Activated naive CD8-positive, alpha-beta T cell treated with anti-CD3 and anti-CD28 coated beads, Interleukin-2, amount 50 U/mL, for 24 hours (primary cell): ENCODE data around the gene CLDN2.

Source experiments
- ATAC-seq: fragments of 150-1000 bp; cut with Tn5 transposase; one replicate; pipeline ENCODE4 v1.10.0; 2021
- DNase-seq: peaks from one replicate; pipeline ENCODE4 v3.0.0; 2021
- H3K27ac Mint-ChIP-seq: one replicate; pipeline ENCODE4 v1.8.0; 2021; ENCODE audit warnings: mild to moderate bottlenecking, mixed read lengths
- H3K27me3 Mint-ChIP-seq: one replicate; pipeline ENCODE4 v1.8.0; 2021; ENCODE audit warnings: mixed read lengths
- H3K36me3 Mint-ChIP-seq: one replicate; pipeline ENCODE4 v1.8.0; 2021; ENCODE audit warnings: low read depth, mixed read lengths
- H3K4me1 Mint-ChIP-seq: one replicate; pipeline ENCODE4 v1.8.0; 2021; ENCODE audit warnings: mixed read lengths
- H3K4me3 Mint-ChIP-seq: one replicate; pipeline ENCODE4 v1.8.0; 2021; ENCODE audit warnings: mild to moderate bottlenecking, moderate library complexity, mixed read lengths
- H3K9me3 Mint-ChIP-seq: one replicate; pipeline ENCODE4 v1.8.0; 2021; ENCODE audit warnings: mixed read lengths

CLDN2 gene

DNA sequence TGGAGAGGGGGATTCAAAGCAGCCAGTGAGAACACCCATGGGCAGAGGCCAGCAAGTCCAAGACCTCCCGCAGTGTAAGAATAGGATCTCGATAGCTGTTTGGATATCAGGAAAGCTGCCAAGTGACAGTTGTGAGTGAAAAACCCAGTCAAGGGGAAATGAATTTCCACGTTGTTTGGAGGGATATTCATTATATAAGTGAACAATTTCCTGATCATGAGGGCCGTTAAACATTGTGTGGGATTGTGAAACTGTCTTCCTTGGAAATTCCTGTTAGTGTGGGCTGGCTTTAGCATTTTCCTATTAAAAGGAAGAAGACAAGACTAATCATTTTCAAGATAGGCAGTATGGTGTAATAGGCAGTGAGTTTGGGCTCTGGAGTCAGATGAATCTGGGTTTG lies 15.0 kb downstream of the CLDN2 start:
- Mint-ChIP-seq H3K27ac (no peak overlapping the region), H3K4me1 (no peaks in the 10 kb centered on the region), H3K4me3 (no peak overlapping the region), H3K36me3 (no peaks in the 10 kb centered on the region), H3K9me3 (no peaks in the 10 kb centered on the region), H3K27me3 (no peaks in the 10 kb centered on the region)
- ATAC-seq (no peak), DNase-seq (no peak)

DNA sequence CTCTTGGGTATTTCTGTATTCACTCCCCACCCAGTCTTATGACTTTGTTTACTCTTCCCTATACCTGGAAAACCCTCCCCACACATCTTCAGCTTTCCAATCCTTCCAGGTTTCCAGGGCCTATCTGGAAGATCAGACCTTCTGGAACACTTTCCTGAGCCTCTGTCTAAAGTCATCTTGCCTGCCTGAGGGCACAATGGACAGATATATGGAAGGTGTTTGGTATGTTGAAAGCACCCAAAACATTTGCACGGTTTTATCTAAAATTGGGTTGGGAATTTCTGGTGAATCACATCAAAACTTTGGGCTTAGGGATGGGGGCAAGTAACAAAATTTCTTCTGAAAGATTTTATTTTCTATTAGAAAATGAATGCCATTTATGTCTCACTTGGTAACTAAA lies 16.0 kb downstream of the CLDN2 start:
- no peaks in the 10 kb centered on the region for H3K4me1 Mint-ChIP-seq
- H3K27me3 Mint-ChIP-seq = no peaks in the 10 kb centered on the region
- ATAC-seq = no peak
- H3K4me3 Mint-ChIP-seq = no peak overlapping the region
- H3K9me3 Mint-ChIP-seq = no peaks in the 10 kb centered on the region
- H3K36me3 Mint-ChIP-seq = no peaks in the 10 kb centered on the region
- H3K27ac Mint-ChIP-seq = no peak overlapping the region
- DNase-seq = no peak

DNA sequence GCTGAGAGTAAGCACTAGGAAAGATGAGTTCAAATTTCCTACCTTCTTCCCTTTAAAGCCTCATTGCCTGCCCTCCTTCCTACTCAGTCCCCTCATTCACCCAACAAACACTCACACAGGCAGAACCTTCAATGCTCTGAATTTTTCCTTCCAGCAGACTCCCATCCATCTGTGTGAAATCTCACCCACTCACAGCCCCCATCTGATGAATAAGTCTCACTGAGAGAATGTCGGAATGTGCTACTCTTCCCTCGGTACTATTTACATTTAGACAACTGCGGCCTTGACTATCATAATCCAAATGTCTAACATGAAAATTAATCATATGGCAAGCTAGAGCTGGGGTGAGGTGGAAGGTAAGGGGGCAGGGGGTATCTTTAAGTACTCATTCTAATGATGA lies 19.4 kb downstream of the CLDN2 start:
- Mint-ChIP-seq H3K27me3 (no peaks in the 10 kb centered on the region), H3K36me3 (peaks cover 4% of the 10 kb centered on the region), H3K4me1 (no peaks in the 10 kb centered on the region), H3K4me3 (no peak overlapping the region), H3K27ac (no peak overlapping the region), H3K9me3 (no peaks in the 10 kb centered on the region)
- DNase-seq = no peak
- no peak for ATAC-seq

DNA sequence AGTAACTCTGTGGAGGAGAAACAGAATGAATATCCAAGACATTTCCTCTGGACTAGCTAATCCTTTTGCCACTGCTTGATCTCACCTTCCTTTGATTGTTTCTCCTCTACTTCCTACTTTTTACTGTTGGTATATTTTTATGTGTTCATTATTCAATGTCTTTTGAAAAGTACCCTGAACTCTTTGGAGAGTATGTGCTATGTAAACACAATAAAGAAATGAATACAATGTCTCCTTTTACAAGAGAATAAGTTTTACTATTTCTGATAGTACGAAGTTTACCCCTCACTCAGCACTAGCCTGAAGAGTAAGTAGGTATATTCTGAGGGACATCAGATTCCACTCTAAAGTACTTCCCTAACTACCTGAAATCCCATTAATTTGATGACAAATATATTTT lies 19.9 kb downstream of the CLDN2 start:
- no peak for DNase-seq
- no peak overlapping the region for H3K4me3 Mint-ChIP-seq
- H3K27me3 Mint-ChIP-seq = no peaks in the 10 kb centered on the region
- H3K36me3 Mint-ChIP-seq = peaks cover 4% of the 10 kb centered on the region
- no peak overlapping the region for H3K27ac Mint-ChIP-seq
- no peaks in the 10 kb centered on the region for H3K4me1 Mint-ChIP-seq
- no peak for ATAC-seq
- H3K9me3 Mint-ChIP-seq = no peaks in the 10 kb centered on the region

DNA sequence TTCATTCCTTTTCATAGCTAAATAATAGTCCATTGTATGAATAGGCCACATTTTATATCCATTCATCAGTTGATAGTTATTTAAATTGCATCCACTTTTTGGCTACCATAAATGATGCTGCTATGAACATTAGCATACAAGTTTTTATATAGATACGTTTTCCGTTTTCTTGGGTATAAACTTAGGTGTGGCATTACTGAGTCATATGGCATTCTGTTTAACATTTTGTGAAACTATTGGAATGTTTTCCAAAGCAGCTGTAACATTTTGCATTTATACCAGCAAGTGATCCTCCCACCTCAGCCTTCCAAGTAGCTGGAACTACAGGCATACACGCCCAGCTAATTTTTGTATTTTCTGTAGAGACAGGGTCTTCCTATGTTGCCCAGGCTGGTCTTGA lies 26.3 kb downstream of the CLDN2 start:
- no peak overlapping the region for H3K27ac Mint-ChIP-seq
- peaks cover 9% of the 10 kb centered on the region for H3K36me3 Mint-ChIP-seq
- H3K9me3 Mint-ChIP-seq = no peaks in the 10 kb centered on the region
- no peaks in the 10 kb centered on the region for H3K27me3 Mint-ChIP-seq
- H3K4me1 Mint-ChIP-seq = no peaks in the 10 kb centered on the region
- ATAC-seq (no peak), DNase-seq (no peak)
- H3K4me3 Mint-ChIP-seq = no peak overlapping the region

DNA sequence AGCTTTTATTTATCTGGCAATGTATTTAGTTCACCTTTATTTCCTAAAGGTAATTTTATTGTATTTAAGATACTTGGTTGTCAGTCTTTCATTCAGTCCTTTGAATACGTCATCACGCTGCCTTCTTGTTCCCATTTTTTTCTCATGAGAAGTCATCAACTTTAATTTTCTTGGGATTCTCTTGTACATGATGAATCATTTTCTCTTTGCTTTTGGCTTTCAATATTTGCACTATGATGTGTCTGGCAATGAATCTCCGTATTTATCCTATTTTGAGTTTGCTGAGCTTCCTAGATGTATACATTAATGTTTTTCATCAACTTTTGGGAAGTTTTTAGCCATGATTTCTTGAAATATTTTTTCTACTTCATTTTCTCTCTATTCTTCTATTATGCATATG lies 28.4 kb downstream of the CLDN2 start:
- ATAC-seq = no peak
- Mint-ChIP-seq H3K4me3 (no peak overlapping the region), H3K9me3 (no peaks in the 10 kb centered on the region), H3K36me3 (peaks cover 5% of the 10 kb centered on the region), H3K4me1 (no peaks in the 10 kb centered on the region), H3K27ac (no peak overlapping the region), H3K27me3 (no peaks in the 10 kb centered on the region)
- no peak for DNase-seq

DNA sequence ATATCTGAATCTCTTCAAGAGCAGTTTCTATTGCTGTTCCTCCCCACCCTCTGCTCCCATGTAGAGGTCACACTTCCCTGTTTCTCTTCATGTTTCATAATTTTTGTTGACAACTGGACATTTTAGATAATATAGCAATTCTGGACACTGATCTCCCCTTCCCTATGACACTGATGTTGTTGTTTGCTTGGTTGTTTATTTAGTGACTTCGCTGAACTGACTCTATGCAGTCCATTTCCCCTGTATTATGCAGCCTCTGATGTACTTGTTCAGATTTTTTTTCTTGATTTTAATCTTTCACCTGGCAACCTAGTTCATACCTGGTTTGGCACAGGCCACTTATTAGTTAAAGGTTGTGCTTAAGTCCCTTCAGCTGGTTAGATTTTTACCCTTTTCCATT lies 29.2 kb downstream of the CLDN2 start:
- ATAC-seq (no peak), DNase-seq (no peak)
- Mint-ChIP-seq H3K9me3 (no peaks in the 10 kb centered on the region), H3K4me3 (no peak overlapping the region), H3K36me3 (peaks cover 5% of the 10 kb centered on the region), H3K27me3 (no peaks in the 10 kb centered on the region), H3K4me1 (no peaks in the 10 kb centered on the region), H3K27ac (no peak overlapping the region)

DNA sequence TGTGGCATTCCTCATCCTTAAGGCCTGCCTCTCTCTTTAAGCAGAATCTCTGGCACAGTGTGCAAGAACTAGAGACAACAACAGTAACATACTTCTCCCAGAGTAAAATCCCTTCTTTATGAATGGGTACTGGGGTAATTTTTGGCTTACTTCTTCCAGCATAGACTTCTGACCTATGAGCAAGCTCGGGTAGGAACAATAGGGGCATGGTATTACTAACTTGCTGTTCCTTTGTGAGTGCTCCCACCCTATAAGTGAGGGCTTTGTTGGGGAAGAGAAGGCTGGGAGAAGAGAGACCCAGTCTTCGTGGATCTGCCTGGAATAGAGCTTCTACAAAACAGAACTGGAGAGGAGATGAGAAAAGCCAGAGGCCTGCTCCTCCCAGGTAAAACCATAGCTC lies 30.2 kb downstream of the CLDN2 start:
- no peak for ATAC-seq
- H3K27me3 Mint-ChIP-seq = no peaks in the 10 kb centered on the region
- H3K4me1 Mint-ChIP-seq = no peaks in the 10 kb centered on the region

DNA sequence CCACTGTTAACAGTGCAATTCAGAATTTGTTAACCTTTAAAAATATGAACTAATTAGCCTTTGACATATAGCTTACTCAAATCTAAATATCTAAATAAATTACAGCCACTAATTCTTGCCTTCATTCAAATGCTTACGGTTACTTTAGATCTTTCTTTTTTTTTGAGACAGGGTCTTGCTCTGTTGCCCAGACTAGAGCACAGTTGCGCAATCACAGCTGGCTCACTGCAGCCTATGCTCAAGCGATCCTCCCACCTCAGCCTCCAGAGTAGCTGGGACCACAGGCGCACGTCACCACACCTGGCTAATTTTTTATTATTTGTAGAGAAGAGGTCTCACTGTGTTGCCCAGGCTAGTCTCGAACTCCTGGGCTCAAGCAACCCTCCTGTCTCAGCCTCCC lies 31.0 kb downstream of the CLDN2 start:
- DNase-seq (no peak), ATAC-seq (no peak)
- H3K4me3 Mint-ChIP-seq = no peak overlapping the region
- H3K27me3 Mint-ChIP-seq = no peaks in the 10 kb centered on the region
- H3K4me1 Mint-ChIP-seq = no peaks in the 10 kb centered on the region
- H3K36me3 Mint-ChIP-seq = peaks cover 7% of the 10 kb centered on the region
- H3K9me3 Mint-ChIP-seq = no peaks in the 10 kb centered on the region
- H3K27ac Mint-ChIP-seq = no peak overlapping the region

More for the DNA sequence above, 30.2 kb downstream of the CLDN2 start:
- H3K9me3 Mint-ChIP-seq = no peaks in the 10 kb centered on the region
- peaks cover 7% of the 10 kb centered on the region for H3K36me3 Mint-ChIP-seq
- no peak overlapping the region for H3K27ac Mint-ChIP-seq
- no peak for DNase-seq
- no peak overlapping the region for H3K4me3 Mint-ChIP-seq

DNA sequence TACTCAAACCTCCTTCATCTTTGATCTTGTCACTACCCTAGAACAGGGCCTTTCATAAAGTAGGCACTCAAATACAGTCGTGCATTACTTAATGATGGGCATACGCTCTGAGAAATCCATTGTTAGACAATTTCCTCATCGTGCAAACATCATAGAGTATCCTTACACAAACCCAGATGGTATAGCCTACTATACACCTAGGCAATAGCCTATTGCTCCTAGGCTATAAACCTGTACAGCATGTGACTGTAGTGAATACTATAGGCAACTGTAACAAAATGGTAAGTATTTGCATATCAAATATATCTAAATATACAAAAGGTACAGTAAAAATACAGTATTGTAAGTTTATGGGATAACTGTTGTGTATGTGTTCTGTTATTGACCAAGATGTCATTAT lies 31.9 kb downstream of the CLDN2 start:
- Mint-ChIP-seq H3K4me3 (no peak overlapping the region), H3K27me3 (no peaks in the 10 kb centered on the region), H3K27ac (no peak overlapping the region), H3K4me1 (no peaks in the 10 kb centered on the region), H3K36me3 (peaks cover 8% of the 10 kb centered on the region), H3K9me3 (no peaks in the 10 kb centered on the region)
- DNase-seq = no peak
- ATAC-seq = no peak

DNA sequence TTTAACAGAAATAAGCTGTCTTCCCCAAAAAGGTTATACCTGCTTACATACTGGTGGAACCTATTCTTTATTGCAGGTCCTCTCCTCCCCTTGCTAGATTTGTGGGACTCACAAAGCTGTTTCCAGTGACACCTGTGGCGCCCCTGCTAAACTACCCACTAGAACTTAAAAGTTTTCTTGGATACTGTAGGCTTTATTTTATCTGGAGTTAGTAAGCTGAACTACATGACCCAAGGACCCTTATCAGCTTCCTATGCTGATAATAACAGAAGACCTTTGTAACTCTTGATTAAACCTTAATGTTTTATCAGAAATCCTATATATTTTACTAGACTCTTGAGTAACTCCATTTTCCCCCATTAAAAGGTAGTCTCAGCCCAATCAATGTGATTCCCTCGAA lies 32.3 kb downstream of the CLDN2 start:
- Mint-ChIP-seq H3K9me3 (no peaks in the 10 kb centered on the region), H3K27me3 (no peaks in the 10 kb centered on the region), H3K36me3 (peaks cover 5% of the 10 kb centered on the region), H3K4me3 (no peak overlapping the region), H3K27ac (no peak overlapping the region), H3K4me1 (no peaks in the 10 kb centered on the region)
- no peak for ATAC-seq
- DNase-seq = no peak

DNA sequence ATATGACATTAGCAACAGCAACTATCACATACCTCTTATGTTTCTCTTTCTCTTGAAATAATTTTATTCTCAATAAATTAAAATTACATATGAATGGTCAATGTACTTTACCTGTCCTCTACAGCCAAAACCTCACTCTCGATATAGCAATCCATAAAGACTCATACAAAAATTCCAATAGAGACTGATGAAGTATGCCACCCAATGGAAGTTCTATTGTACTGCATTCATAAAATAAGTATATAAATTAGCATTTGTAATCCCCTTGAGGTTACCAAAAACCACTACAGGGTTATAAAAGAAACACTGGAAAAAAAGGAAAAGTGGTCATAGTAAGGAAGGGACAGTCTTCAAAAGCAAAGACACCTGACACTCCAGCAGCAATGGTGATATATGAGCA lies 32.8 kb downstream of the CLDN2 start:
- ATAC-seq = no peak
- no peaks in the 10 kb centered on the region for H3K9me3 Mint-ChIP-seq
- H3K27ac Mint-ChIP-seq = no peak overlapping the region
- no peak for DNase-seq
- H3K4me1 Mint-ChIP-seq = no peaks in the 10 kb centered on the region
- H3K27me3 Mint-ChIP-seq = no peaks in the 10 kb centered on the region
- no peak overlapping the region for H3K4me3 Mint-ChIP-seq
- H3K36me3 Mint-ChIP-seq = peaks cover 9% of the 10 kb centered on the region

DNA sequence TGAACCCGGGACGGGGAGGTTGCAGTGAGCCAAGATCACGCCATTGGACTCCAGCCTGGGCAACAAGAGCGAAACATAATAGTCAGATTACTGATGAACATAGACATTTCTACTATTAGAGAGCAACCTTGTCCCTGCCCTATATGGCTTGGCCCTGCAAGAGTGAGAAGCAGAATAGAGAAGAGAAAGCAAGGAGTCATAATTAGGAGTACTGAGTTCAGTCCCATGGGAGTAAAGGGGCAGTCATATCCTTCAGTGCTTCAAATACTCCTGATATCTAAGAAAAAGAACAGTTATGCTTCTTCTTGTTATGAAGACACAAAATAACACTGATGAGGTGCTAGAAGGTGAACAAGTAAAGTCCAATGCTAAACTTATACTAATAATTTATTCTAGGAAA lies 33.8 kb downstream of the CLDN2 start:
- H3K9me3 Mint-ChIP-seq = no peaks in the 10 kb centered on the region
- H3K4me3 Mint-ChIP-seq = no peak overlapping the region
- no peak overlapping the region for H3K27ac Mint-ChIP-seq
- DNase-seq (no peak), ATAC-seq (no peak)
- H3K36me3 Mint-ChIP-seq = peaks cover 9% of the 10 kb centered on the region
- H3K4me1 Mint-ChIP-seq = no peaks in the 10 kb centered on the region
- H3K27me3 Mint-ChIP-seq = no peaks in the 10 kb centered on the region

DNA sequence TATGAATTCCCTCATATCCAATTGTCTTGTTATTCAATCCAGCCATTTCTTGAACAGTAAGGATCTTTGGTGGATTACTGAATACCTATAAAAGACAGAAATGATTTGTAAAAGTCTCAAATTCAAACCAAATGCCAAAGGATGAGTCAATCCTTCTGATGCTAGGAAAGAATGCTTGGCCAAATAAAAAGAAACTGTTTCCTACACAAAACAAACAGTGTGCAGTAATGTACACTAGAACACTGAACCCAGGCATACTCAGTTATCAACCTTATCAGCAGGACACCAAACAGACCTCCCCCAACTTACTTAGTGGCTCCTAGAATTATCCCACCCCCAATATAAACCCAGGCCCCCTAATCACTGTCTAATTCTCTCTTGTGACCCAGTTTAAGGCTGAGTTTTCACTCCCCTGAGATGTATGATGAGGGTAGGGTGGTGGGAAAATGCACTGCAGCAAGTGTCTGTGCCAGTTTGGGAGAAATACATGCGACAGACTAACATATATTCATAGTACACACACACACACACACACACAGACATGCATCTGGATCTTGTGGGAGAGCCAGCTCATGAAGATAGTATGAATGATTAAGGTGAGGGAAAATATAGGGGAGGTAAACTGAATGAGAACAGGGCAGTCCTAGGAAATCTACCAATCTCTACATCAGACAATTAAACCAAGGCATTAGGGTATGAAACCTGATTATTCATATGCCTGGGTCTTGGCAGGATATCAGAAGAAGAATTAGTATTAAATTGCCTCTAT lies 35.0 kb downstream of the CLDN2 start:
- DNase-seq = no peak

DNA sequence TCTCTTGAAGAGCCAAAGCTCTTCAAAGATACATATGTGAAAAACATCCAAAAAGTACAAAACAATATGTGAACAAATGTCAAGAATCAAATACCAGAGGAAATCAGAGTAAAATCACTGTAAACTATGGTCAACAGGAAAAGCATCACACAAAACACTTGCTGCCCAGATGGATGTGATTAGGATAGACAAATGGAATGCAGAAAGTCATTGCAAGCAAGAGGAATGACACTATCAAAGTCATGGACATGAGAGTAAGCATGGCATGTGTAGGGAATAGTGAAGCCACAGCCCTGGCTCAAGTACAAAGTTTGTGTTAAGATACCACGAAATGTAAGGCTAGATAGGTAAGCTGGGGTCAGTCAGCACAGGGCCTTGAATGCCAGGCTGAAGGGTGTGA lies 37.7 kb downstream of the CLDN2 start:
- Mint-ChIP-seq H3K27me3 (no peaks in the 10 kb centered on the region), H3K36me3 (peaks cover 17% of the 10 kb centered on the region), H3K4me1 (no peaks in the 10 kb centered on the region), H3K27ac (no peak overlapping the region), H3K4me3 (no peak overlapping the region), H3K9me3 (no peaks in the 10 kb centered on the region)
- DNase-seq (no peak), ATAC-seq (no peak)

More for the DNA sequence above, 35.0 kb downstream of the CLDN2 start:
- Mint-ChIP-seq H3K4me1 (no peaks in the 10 kb centered on the region), H3K4me3 (no peak overlapping the region), H3K9me3 (no peaks in the 10 kb centered on the region), H3K27me3 (no peaks in the 10 kb centered on the region), H3K27ac (peak overlapping the region; percentile 35), H3K36me3 (peaks cover 7% of the 10 kb centered on the region)
- no peak for ATAC-seq

DNA sequence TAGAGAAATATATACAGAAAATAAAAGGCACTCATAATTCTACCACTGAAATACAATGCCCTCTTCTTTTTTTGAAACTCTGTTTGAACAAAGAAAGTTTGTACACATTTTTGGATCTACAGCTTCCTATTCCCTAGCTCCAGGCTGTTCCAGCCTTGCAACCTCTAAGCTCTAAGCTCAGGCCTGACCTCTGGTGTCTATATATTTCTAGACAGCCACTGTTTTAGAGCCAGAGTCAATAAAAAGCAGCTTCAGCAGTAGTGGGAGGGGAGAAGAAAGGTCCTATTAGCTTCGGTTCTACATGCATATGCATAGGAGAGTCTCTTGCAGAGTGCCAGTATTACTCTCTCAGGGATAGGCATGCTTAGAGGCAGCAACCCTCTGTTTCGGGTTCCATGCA lies 39.7 kb downstream of the CLDN2 start:
- peaks cover 21% of the 10 kb centered on the region for H3K36me3 Mint-ChIP-seq
- DNase-seq (no peak), ATAC-seq (no peak)
- H3K27me3 Mint-ChIP-seq = no peaks in the 10 kb centered on the region
- no peak overlapping the region for H3K4me3 Mint-ChIP-seq
- H3K4me1 Mint-ChIP-seq = no peaks in the 10 kb centered on the region
- peaks cover 5% of the 10 kb centered on the region for H3K9me3 Mint-ChIP-seq
- no peak overlapping the region for H3K27ac Mint-ChIP-seq
